GM21423 (cell line): ENCODE results near the gene CBX7.

Experiments used
- ATAC-seq: cut with Tn5 transposase; IDR thresholded peaks from one replicate; pipeline ENCODE4 v1.9.1; 2021; ENCODE audit warnings: mild to moderate bottlenecking, moderate library complexity; ENCODE audit not compliant: unreplicated experiment

Gene CBX7

GRCh38 chr22:39094717-39095389, 57.6 kb downstream of the CBX7 start:
- no peak for ATAC-seq

GRCh38 chr22:39092111-39092862, 60.2 kb downstream of the CBX7 start:
- no peak for ATAC-seq

DNA sequence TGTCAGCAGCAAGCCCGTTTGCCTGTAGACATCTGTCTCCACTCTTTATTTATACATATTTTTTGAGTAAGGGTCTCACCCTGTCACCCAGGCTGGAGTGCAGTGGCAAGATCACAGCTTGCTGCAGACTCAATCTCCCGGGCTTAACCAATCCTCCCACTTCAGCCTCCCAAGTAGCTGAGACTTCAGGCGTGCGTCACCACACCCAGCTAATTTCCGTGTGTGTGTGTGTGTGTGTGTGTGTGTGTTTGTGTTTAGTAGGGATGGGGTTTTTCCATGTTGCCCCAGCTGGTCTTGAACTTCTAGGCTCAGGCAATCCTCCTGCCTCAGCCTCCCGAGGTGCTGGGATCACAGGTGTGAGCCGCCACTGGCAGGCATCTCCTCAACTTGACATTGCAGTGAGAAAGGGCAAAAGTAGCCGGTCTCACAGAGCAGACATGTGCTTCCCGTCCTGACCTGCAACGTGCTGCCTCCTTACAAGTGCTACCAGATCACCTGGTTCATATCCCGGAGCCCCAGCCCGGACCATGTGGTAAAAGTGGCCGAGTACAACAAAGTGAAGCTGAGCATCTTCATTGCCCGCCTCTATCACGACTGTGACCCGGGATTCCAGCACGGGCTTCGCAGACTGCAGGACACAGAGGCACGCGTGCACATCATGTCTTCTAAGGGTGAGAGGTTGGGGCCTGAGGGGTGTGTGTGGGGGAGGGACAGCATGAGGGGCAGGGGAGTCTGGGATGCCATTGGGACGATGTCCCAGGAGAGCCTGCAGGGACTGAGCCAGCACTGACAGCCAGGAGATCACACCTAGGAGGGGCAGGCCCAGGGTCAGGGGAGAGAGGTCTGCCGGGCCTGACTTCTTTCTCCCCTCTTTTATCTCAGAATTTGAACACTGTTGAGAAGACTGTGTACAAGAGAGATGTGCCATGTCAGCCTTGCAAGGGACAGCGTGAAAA, 61.1 kb downstream of the CBX7 start:
- no peak for ATAC-seq

GRCh38 chr22:39090426-39091064, 61.9 kb downstream of the CBX7 start:
- no peak for ATAC-seq

GRCh38 chr22:39089928-39090327, 62.6 kb downstream of the CBX7 start:
- no peak for ATAC-seq

DNA sequence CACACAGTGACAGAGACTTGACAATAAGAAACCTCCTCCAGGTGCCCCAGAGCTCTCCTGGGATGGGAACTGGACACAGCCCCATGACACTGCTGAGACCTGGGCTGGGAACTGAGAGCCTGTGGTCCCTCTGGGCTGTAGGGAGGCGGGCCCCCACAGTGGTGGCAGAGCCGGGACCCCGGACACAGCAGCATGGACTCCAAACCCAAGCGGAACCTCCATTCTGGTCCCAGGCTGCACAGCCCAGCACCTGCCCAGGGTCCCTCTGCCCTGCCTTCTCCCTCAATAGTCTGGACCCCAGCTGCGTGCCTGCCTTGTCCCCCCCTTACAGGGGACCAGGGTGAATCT, 63.8 kb downstream of the CBX7 start:
- ATAC-seq: no peak

GRCh38 chr22:39087881-39088684, 64.4 kb downstream of the CBX7 start:
- no peak for ATAC-seq

- ATAC-seq: no peak
These were observed 65.4 kb downstream of the CBX7 start for GRCh38 chr22:39087098-39087497.

DNA sequence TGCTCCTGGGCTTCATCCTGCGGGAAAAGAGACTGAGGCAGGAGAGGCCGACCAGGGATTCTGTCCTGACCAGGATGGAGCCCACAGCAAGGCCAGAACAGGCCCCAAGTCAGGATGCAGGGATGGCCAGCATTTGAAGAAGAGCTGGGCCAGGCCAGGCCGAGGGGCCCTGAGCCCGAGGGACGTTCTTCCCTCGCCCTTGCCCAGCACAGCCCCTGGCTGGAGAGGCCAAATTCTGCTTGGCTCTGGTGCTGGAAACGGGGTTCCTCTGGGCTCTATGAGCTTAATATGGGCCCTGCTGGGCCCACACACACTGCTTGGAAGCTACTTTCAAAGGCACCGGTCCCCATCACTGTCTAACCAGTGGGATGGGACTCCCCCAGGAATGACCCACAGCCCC, 67.8 kb downstream of the CBX7 start:
- ATAC-seq: no peak

DNA sequence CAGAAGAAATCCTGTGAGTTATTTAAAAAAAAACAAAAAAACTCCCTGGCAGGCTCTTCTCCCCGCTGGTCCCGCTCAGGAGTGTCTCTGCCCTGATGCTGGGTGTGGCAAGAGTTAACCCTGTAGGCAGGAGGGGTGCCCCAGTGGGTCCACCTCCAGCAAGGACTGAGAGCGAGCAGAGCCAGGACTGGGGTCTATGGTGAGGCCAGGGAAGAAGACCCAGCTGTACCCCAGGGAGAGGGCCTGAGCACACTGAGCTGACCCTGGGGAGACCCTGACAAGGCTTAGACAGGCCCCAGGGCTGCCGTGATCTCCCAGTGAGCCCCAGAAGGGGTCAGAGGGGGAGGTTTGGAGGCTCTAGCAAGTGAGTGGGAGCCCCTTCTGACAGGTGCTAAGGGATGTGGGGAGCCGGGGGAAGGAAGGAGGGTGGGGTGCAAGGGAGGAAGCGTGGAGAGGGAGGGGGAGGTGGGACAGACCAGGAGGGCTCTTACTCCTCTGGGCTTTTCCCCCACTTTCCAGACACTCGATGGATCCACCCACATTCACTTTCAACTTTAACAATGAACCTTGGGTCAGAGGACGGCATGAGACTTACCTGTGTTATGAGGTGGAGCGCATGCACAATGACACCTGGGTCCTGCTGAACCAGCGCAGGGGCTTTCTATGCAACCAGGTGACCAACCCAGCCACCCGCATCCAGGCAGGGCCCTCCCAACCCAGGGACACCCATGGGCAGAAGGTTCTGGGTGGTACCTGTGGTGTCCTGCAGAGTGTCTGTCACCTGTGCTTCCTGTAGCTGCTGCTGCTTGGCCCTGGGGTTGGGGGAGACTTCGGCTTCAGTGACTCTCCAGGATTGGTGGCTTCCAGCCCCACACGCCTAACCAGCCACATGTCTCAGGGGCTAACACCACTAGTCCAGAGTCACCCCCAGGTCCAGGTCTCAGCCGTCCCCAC, 69.0 kb downstream of the CBX7 start:
- no peak for ATAC-seq

- ATAC-seq: no peak
These were observed 70.9 kb downstream of the CBX7 start for GRCh38 chr22:39081598-39081997.

- no peak for ATAC-seq
These were observed 71.5 kb downstream of the CBX7 start for GRCh38 chr22:39081016-39081415.
